Breast epithelium (tissue), 3 donors: Measurements from ENCODE around the gene CLHC1.

Source experiments
- CTCF ChIP-seq, 3 donors: fragments of 450-650 bp; IDR thresholded peaks; one replicate each; pipeline ENCODE4 v1.5.1; 2016 to 2017; ENCODE audit warnings: antibody characterized with exemption in 3 of 3, mild to moderate bottlenecking in 3 of 3, moderate library complexity in 3 of 3
- POLR2A ChIP-seq: fragments of 450-650 bp; IDR thresholded peaks from one replicate; pipeline ENCODE4 v1.6.1; 2016; ENCODE audit warnings: antibody characterized with exemption, mild to moderate bottlenecking, moderate library complexity

- TF ChIP-seq CTCF (IDR thresholded peaks at IDR 0.05) (peak in 1 of 3 donors; percentile 7), POLR2A (peak; percentile 88)
Observed at GRCh38 chr2:55232084-55232862, at the start of gene CLHC1, which contains the start of gene RPS27A.
